Upper lobe of left lung (tissue), 4 donors: Measurements from ENCODE around the gene KCNMB1.

Experiments
- EP300 ChIP-seq, 4 donors: sonication (generic); formaldehyde crosslinking; IDR thresholded peaks; one replicate each; pipeline ENCODE4 v1.5.1; 2017; ENCODE audit warnings: antibody characterized with exemption in 4 of 4, control low read depth in 2 of 4
- POLR2A ChIP-seq, 4 donors: fragments of 450-650 bp; IDR thresholded peaks; one replicate each; pipeline ENCODE4 v1.5.1; 2016 to 2017; ENCODE audit warnings: antibody characterized with exemption in 4 of 4, mild to moderate bottlenecking in 2 of 4
- POLR2AphosphoS5 ChIP-seq, 2 donors: sonication (generic); formaldehyde crosslinking; IDR thresholded peaks; one replicate each; pipeline ENCODE4 v1.5.1; 2017; ENCODE audit warnings: antibody characterized with exemption in 2 of 2
- TF ChIP-seq, protein P1 (sequence below), 6 experiments: fragments of 450-650 bp in 4 of 6; fragments of 200-600 bp in 2 of 6; sonication (generic) in 2 of 6; IDR thresholded peaks; one replicate each; pipeline ENCODE4 v1.5.1; 2016 to 2019; ENCODE audit warnings: antibody characterized with exemption in 6 of 6

DNA sequence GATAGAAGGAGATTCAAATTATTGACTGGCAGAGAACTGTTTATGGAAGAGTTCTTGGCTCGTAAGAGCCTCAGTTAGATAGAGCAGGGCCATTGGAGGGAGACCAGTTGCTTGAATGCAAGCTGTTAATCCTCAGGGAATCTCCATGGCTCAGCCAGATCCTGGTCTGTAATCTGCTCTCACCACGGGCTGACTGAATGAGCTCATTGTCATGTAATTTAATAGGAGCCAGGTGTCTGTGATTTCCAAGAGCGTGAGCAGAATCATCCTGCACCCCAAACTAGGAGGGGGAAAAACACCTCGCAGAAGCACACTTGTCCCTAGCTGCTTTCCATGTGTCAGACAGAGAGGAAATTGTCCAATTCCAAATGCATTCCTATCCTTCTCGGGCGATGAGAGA, 19.1 kb upstream of the KCNMB1 start:
- TF ChIP-seq, protein P1, sequence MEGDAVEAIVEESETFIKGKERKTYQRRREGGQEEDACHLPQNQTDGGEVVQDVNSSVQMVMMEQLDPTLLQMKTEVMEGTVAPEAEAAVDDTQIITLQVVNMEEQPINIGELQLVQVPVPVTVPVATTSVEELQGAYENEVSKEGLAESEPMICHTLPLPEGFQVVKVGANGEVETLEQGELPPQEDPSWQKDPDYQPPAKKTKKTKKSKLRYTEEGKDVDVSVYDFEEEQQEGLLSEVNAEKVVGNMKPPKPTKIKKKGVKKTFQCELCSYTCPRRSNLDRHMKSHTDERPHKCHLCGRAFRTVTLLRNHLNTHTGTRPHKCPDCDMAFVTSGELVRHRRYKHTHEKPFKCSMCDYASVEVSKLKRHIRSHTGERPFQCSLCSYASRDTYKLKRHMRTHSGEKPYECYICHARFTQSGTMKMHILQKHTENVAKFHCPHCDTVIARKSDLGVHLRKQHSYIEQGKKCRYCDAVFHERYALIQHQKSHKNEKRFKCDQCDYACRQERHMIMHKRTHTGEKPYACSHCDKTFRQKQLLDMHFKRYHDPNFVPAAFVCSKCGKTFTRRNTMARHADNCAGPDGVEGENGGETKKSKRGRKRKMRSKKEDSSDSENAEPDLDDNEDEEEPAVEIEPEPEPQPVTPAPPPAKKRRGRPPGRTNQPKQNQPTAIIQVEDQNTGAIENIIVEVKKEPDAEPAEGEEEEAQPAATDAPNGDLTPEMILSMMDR (IDR thresholded peaks at IDR 0.05): no peak
- no peak for TF ChIP-seq POLR2A (IDR thresholded peaks at IDR 0.05)
- TF ChIP-seq EP300 (IDR thresholded peaks at IDR 0.05): no peak
- TF ChIP-seq POLR2AphosphoS5 (IDR thresholded peaks at IDR 0.05): no peak
